ENCODE results near the gene VPS26B.

- TF ChIP-seq CTCF (IDR thresholded peaks at IDR 0.05) (no peak), POLR2AphosphoS5 (IDR thresholded peaks at IDR 0.05; ENCODE audit: low read depth, low read length) (no peak), SIN3A (IDR thresholded peaks at IDR 0.05; ENCODE audit: borderline replicate concordance, insufficient read depth, low read depth, low read length) (no peak), TCF7L2 (IDR thresholded peaks at IDR 0.05; ENCODE audit: low read depth, low read length) (no peak), REST (IDR thresholded peaks at IDR 0.05; ENCODE audit: insufficient read depth in 1 of 2, low read depth in 2 of 2, low read length in 1 of 2) (no peak)
Observed at GRCh38 chr11:134202661-134203060, 21.8 kb upstream of the VPS26B start.

Measured in Panc1 (cell line).